Measurements from ENCODE around the gene ZMAT5.

The ZMAT5 gene

GRCh38 chr22:29729161-29729560 lies 37.6 kb downstream of the ZMAT5 start:
- no peak for DNase-seq (ENCODE audit: low spot score)

GRCh38 chr22:29727131-29727523 lies 39.7 kb downstream of the ZMAT5 start:
- DNase-seq (ENCODE audit: low spot score): no peak

- DNase-seq (ENCODE audit: low spot score): no peak
Measured at GRCh38 chr22:29726512-29727130, 40.2 kb downstream of the ZMAT5 start.

GRCh38 chr22:29726106-29726505 lies 40.7 kb downstream of the ZMAT5 start:
- no peak for DNase-seq (ENCODE audit: low spot score)

GRCh38 chr22:29724843-29725242 lies 42.0 kb downstream of the ZMAT5 start:
- no peak for DNase-seq (ENCODE audit: low spot score)

GRCh38 chr22:29723766-29724165 lies 43.0 kb downstream of the ZMAT5 start:
- no peak for DNase-seq (ENCODE audit: low spot score)

- no peak for DNase-seq (ENCODE audit: low spot score)
Measured at GRCh38 chr22:29722587-29722986, 44.2 kb downstream of the ZMAT5 start.

GRCh38 chr22:29722151-29722550 lies 44.7 kb downstream of the ZMAT5 start:
- no peak for DNase-seq (ENCODE audit: low spot score)

- no peak for DNase-seq (ENCODE audit: low spot score)
Measured at GRCh38 chr22:29720811-29721323, 45.9 kb downstream of the ZMAT5 start.

GRCh38 chr22:29719899-29720645 lies 46.7 kb downstream of the ZMAT5 start, which contains the start of gene CABP7:
TSS of gene CABP7 (plus strand) at chr22:29720003. CDS start at chr22:29720425, 422 bp downstream.
- DNase-seq (ENCODE audit: low spot score): no peak

- no peak for DNase-seq (ENCODE audit: low spot score)
Measured at GRCh38 chr22:29718949-29719898, 47.6 kb downstream of the ZMAT5 start.

- DNase-seq (ENCODE audit: low spot score): no peak
Measured at GRCh38 chr22:29717789-29718188, 49.0 kb downstream of the ZMAT5 start.

- DNase-seq (ENCODE audit: low spot score): peak; percentile 85
Measured at GRCh38 chr22:29716814-29717545, 49.8 kb downstream of the ZMAT5 start.

- DNase-seq (ENCODE audit: low spot score): no peak
Measured at GRCh38 chr22:29715705-29716104, 51.1 kb downstream of the ZMAT5 start.

- no peak for DNase-seq (ENCODE audit: low spot score)
Measured at GRCh38 chr22:29715240-29715639, 51.6 kb downstream of the ZMAT5 start.

GRCh38 chr22:29713156-29713727 lies 53.6 kb downstream of the ZMAT5 start:
- DNase-seq (ENCODE audit: low spot score): no peak

GRCh38 chr22:29712119-29712518 lies 54.7 kb downstream of the ZMAT5 start:
- DNase-seq (ENCODE audit: low spot score): no peak

GRCh38 chr22:29710922-29711593 lies 55.7 kb downstream of the ZMAT5 start:
- DNase-seq (ENCODE audit: low spot score): no peak

- no peak for DNase-seq (ENCODE audit: low spot score)
Measured at GRCh38 chr22:29710193-29710592, 56.6 kb downstream of the ZMAT5 start.

- no peak for DNase-seq (ENCODE audit: low spot score)
Measured at GRCh38 chr22:29707471-29707870, 59.3 kb downstream of the ZMAT5 start.

GRCh38 chr22:29707010-29707409 lies 59.8 kb downstream of the ZMAT5 start:
- DNase-seq (ENCODE audit: low spot score): no peak
